ENCODE results near the gene GP2.

GRCh38 chr16:20334396-20334795 lies 7.1 kb upstream of the GP2 start:
- TF ChIP-seq CTCF (IDR thresholded peaks at IDR 0.05) = no peak
- TF ChIP-seq EP300 (IDR thresholded peaks at IDR 0.05) = no peak
